RPMI8226 (cell line): ENCODE data around the gene GFOD1.
"Not testable (repeated sequence)": the region's sequence is repeated elsewhere in the genome, so short reads cannot be mapped to it uniquely, and the experiment has no call there.

Experiments used
- DNase-seq: peaks from one replicate; pipeline ENCODE4 v3.0.0-alpha.2; 2015

The GFOD1 gene

DNA sequence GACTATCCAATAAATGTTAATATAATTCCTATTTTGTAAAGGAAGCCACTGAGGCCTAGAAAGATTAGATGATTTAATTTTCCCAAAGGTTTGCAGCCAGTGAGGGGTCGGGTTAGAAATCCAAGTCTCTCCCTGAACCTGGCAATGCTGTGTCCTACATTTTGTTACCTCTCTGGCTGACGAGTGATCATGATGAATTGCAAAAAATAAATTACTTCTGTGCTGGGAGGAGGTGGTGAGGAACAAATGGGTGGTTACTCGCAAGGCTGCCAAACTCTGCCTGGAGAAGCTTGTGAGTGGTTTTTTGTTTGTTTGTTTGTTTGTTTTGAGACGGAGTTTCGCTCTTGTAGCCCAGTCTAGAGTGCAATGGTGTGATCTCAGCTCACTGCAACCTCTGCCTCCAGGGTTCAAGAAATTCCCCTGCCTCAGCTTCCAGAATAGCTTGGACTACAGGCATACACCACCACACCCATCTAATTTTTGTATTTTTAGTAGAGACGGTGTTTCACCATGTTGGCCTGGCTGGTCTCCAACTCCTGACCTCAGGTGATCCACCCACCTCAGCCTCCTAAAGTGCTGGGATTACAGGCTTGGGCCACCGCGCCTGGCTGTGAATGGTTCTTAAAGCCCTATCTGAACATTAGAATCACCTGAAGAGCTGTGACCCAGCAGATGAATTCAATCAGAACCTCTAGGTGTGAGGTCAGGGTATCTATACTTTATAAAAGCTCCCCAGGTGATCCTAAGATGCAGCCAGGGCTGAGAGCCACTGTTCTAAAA is 138.9 kb downstream of the GFOD1 start:
- no peak for DNase-seq

DNA sequence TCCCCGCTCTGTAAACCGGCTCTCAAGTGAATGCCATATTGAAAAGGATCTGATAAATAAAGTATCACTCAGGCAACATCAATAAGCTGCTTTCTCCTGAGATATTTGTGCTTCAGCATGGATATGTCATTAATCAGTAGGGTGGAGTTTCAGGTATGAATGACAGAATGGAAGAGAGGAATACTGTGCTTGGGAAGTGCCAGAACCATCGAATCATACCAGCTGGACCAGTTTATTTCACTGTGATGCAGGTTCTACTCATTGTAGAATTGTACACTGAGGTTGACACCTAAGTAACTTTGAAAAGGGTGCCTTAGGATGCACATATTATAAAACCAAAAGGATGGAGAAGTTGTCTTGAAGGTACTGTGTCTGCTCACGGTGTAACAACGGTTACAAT is 141.2 kb downstream of the GFOD1 start:
- DNase-seq, result no peak

DNA sequence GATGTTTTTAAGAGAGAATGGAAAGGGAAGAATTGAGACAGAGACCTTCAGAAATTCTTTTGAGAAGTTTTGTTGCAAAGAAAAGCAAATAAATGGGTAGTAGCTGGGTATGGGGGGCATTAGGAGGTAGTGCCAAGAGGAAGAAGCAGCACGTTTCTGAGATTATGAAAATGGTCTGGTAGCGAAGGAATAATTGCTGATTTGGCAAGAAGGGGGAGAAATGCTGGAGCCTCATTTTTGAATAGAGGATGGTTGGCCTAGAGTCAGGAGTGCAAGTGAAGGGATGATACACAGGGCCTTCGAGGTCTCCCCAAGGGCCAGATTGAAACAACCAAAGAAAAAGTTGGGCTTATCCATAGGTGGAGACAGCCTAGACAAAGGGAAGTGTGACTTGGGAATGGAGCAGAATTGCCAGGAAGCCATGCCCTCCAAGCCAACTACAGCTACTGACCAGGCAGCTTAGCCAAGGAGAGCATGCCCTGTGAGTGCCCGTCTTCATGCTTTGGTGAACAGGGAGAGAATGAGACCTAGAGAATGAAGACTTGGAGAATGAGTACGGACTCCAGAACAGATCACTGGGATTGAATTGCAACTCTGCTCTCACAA is 144.9 kb downstream of the GFOD1 start:
- no peak for DNase-seq

DNA sequence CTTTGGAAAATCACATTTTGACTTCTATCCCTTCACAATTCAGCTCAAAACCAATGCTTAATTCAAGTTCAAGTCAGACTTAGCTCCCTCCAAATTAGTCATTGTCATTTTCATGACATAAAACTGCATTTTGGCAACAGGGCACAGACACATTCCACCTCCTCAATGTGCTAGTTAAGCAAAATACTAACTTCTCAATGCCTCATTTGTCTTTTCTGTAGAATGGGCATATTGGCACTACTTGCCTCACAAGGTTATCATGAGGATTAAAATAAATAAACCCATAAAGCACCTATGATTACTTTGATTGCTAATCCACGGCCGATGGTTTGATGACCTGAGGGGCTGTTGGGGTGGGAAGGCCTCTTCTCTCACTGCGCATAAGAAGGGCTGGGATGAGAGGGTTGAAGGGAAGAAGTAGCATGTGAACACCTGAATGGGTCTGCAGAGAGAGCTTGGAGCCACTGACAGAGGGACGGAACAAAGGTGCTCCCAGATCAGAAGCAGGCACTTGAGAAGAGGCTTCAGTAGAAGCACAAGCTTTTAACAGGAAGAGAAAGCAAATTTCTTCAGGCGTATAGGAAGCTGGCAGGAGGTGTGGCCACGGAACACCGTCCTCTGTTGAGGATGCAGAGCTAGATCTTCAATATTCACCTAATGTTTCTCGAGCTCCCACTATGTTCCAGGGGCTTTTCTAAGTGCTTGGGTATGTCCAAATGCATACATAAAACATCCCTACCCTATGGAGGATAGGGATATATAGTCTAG is 147.4 kb downstream of the GFOD1 start:
- no peak for DNase-seq

DNA sequence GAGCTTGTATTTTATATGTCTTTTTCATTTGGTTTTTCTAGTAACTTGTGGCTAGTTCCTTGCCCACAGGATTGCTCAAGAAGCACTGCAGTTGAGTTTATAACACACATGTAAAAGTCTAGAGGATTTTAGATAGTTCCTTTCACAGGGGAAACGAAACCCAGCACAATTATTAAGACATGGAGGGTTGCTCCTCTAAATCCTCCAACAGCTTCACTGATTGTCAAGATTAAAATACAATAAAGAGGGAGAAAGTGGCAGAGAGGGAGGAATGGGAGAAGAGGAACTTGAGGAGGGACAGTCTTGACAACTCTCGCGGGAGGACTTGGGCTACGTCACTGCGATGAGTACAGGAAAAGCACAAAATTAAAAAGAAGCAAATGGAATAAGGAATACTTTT is 149.4 kb downstream of the GFOD1 start:
- no peak for DNase-seq

DNA sequence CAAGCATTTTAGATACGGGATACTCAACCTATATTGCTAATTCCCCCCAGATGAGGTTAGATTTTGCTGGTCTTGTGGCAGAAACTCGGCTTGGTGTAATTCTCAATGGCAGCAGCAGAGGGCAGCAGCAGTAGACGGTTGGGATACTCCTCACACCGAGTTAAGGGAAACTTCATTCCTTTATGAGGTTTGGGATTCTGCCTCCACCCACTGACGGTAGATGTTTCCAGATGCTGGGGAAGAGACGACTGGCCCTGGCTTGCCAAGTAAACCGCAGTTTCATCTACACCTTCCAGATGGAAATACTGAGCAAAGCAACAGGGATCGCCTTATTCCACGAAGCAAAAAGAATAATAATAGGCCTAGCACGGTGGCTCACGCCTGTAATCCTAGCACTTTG is 150.8 kb downstream of the GFOD1 start:
- DNase-seq, result peak; percentile 80

DNA sequence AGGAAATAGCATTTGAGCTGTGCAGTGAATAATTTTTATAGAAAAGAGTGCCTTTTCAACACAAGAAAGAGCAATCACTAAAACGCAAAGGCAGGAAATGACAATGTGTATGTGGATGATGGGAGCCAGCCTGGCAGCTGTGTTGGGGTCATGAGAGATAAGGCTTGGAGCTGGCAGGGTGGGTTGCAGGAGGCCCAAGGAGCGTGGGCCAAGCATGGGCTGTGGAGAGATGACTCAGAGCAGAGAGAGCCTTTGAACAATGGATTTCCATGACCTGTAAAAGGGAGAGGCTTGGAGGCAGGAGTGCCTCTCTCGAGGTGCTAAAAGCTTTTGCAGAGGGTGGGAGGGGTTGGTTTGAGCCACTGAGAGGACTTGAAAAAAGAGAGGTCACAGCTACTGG is 152.4 kb downstream of the GFOD1 start:
- no peak for DNase-seq

DNA sequence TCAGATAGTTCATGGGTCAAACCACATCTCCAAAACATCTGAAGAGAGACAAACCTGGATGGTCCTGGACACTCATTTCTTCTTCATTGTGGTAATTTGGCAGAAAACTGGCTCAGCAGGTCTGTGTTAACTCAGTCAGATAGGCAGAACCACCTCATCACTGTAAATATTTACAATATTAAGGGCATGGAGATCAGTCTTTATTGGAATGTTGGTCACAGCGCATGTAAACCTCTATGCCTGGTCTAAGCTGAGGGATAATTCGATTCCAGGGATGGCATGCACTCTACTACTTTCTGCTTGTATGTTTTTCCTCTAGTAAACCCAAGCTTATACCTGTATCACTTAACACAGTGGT is 155.1 kb downstream of the GFOD1 start:
- DNase-seq, result no peak

DNA sequence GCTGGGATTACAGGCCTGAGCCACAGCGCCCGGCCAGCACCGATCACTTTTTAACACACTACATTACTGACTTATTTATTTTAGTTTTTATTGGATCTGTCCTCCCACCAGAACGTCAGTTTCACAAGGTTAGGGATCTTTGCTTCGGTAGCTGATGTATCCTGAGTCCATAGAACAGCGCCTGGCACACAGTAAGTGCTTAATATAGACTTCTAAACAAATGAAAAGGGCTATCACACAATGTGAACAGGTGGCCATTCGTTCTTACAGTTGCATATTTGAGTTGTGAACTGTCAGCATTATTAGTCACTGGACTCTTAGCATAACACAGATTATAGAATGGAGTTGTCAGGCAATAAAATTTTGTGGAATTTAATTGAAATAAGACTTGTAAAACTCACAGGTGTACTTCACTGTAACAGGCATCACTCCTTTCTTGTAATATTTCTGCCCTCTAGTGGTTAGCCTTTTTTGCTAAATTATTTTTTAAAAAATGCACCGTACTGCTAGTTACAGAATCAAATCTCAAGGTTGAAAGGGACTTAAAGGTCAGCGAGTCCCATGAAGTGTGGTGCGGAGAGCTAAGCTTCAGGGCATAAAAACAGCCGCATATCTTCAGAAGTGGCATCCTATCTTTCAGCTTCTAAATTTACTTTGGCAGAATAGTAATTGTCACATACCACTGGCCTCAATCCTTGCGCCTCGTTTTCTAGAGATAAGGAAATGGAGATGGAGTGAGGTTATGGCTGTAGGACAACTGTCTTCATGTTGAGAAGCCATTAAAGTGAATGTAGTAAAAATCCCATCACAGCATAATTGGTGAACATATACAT is 155.7 kb downstream of the GFOD1 start:
- DNase-seq, result peak; percentile 63

DNA sequence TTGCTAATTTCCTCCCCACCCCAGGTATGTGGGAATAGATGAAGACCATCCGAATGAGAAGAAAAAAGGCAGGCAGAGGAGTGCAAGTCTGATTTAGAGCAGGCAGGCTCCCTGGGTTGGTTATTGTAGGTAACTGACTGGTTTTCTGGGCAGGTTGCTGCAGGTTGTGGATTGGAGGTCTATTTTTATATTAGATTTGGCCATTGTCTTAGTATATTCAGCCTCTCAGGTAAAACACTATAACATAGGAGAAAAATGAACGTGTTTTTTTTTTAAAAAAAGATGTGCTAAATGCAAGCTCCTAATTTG is 158.6 kb downstream of the GFOD1 start:
- DNase-seq, result no peak

DNA sequence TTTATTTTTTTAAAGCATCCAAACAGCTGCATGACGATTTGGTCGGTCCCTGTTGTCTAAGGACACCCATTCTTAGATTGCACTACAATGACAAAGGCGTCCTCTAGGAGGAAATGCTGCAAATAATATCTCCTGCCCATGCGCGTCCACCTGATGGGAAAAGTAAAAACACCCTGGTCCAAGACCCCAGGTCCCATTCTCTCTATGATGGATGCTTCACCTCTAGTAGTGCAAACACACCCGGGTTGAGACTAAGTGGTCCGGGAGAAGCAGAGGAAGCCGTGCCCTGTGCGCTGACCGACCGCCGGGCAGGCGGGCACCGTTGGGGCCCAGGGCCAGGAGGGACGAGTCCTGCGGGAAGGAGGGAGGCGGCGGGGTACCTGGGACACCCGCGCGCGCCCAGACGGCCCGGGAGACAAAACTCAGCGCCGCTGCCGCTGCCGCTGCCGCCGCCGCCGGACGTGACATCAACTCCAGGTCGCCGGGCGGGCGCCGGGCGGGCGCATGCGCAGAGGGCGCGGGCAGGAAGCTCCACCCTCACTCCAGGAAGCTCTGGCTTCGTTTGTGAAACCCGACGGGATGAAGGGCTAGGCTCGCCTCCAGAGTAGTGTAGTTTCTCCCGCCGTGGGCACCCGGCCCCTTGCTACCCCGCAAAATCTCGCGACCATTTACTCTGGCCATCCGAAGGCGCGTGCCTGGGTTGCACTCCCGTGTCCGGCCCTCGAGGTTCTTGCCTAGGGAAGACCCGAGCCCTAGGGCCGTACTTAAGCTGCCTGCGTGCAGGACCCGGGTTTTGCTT is 159.1 kb downstream of the GFOD1 start, which contains the start of gene TBC1D7:
Gene TBC1D7 (minus strand): TSS at position 462 of the 799 bp plus-strand sequence. CDS start 1,639 bp downstream, outside the sequence.
- peak; percentile 97 for DNase-seq

DNA sequence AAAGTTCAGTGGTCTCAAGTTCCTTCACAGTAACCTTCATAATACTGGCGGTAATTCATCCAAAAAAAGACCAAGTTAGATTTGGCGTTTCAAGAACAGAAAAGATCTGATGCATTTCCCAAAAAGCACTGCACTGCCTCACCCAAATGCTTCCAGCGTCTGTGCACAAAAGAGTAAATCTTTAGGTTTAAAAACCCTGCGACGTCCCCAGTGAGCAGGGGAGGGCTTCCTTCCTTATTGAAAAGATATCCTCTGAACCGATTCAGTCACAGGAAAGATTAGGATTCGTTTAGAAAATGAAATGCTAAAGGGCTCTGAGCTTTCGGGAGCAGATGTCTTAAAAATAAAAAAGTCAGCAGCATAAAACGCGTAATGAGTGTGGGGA is 159.7 kb downstream of the GFOD1 start:
- peak; percentile 62 for DNase-seq

DNA sequence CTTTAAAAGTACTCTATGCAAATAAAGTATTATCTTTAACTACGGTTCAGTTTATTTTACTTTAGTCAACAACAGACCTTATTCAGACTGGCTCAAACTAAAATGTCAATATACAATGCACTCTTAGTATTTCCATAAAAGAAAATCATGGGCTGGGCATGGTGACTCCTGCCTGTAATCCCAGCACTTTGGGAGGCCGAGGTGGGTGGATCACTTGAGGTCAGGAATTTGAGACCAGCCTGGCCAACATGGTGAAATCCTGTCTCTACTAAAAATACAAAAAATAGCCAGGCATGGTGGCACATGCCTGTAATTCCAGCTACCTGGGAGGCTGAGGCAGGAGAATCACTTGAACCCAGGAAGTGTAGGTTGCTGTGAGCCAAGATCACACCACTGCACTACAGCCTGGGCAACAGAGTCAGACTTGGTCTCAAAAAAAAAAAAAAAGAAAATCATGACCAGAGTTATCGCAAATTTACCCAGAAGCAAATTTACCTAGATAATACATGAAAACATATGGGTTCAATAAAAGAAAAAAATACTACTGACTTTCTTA is 161.3 kb downstream of the GFOD1 start:
- not testable (repeated sequence) for DNase-seq

DNA sequence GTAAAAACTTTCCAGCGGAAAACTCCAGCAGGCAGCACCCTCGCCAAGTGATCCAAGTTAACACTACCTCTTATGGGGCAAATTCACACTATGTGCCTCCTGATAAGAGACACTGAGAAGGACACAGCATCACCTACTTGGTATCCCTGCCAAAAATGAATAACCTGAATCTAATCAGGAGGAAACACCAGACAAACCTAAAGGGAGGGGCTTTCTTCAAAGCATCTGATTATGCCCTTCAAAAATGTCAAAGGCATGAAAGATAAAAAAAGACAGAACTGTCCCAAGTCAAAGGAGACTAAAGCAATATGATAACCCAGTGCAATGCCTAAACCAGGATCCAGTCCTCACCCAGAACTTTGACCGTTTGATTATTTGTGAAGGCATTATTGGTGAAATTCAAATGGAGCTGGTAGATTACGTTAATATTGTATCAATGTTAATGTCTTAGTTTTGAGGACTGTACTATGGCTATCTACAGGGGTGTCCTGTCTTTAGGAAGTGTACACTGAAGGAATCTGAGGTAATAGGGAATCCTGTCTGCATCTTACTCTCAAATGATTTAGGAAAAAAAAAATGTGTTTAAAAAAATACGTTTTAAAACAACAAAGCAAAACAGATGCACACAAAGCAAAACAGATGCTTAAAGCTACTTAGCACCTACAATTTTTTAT is 167.4 kb downstream of the GFOD1 start:
- DNase-seq, result no peak

DNA sequence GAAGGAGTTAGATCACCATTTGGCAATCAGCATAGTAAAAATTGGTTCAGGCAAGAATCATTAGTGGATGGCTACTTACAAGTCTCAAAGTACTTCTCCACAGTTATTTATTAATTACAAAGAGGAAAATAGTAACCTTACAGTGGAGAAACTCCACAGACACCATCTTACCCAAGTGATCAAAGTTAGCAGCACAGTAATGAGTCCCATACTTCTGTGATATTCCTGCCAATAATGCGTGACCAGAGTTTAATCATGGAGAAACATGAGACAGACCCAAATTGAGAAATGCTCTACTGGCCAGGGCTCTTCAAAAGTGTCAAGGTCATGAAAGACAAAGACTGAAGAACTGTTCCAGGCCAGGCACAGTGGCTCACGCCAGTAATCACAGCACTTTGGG is 168.6 kb downstream of the GFOD1 start:
- no peak for DNase-seq

DNA sequence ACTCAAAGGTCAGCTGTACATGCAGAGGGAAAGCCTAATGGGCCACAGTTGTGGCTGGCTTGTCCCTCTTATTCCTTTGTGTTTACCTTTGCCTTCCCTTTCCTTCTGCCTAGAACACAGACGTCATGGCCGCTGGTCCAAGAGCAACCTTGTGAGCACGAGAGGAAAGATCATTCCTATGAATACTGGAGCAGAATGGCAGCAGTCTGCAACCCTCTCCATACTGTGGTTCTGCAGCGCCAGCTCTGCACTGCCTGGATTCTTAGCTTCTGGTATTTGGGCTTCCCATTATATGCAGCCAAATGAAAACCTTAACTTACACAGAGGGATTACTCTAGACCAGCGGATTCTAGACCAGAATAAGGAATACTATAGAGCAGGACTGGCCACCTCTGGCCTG is 171.5 kb downstream of the GFOD1 start:
- no peak for DNase-seq

DNA sequence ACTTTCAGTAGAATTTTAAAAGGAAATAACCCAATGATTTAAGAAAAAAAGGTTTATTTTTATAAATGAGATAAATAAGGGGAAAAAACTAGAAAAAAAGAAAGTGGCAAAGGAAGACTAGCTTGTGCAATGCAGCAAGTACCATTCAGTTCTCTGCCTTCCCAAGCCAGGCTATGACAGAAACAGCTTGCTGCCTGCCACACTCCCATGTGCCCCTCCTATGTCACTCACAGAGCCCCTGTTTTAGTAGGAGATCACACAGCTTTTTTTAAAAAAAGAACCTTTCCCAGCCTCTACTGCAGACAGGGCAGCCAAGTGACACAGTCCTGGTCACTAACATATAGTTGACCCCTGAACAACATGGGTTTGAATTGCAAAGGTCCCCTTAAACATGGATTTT is 172.6 kb downstream of the GFOD1 start:
- no peak for DNase-seq

DNA sequence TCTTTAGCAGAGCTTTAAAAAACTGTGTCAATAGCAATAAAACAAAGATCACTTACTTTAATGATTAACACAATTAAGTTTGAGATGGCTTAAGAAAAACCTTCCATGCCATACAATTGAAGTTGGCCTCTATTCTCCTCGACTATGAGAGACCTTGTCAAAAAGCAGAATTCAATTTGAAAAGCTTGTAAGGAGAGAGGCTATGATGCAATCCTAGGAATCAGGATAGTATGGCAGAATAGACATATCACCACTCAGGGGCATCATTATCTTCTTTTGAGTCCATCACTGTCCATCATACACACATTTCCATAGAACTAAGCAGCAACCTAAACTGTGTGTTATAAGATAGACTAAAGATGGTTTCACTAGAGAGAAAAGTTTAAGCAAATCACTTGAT is 176.2 kb downstream of the GFOD1 start:
- DNase-seq, result no peak

DNA sequence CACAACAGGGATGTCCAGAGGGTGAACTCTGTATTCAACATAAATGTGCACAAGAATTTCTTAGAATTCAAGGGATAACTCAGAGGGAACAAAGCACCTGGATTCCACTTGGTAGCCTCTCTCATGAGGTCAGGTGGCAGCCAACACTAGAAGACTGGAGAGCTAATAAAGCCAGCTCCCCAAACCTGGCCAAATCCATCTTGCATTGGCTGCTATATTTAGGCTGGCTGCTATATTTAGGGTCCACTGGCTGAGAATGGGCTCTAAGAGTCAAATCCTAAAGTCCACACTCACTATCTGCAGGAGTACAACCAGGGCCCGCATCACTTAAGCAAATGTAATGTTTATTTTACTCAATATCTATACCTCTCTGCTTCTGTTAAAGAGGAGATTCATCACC is 179.1 kb downstream of the GFOD1 start:
- no peak for DNase-seq
